Measurements from ENCODE around the gene TGFBRAP1.

TGFBRAP1 gene

GRCh38 chr2:105297216-105297615 is 32.3 kb downstream of the TGFBRAP1 start:
- Histone ChIP-seq H3K4me1 (ENCODE audit: control insufficient read depth, insufficient read depth, low read length) (no peaks in the 10 kb centered on the region), H3K27me3 (ENCODE audit: control insufficient read depth, insufficient read depth, low read length, poor library complexity, severe bottlenecking) (no peaks in the 10 kb centered on the region), H3K36me3 (ENCODE audit: control insufficient read depth, insufficient read depth, low read length) (no peaks in the 10 kb centered on the region), H3K27ac (ENCODE audit: insufficient read depth, low read depth, low read length, poor library complexity, severe bottlenecking) (no peak overlapping the region), H3K4me3 (ENCODE audit: insufficient read depth, low read depth, low read length) (no peak overlapping the region), H3K9me3 (ENCODE audit: control insufficient read depth, low read length) (no peaks in the 10 kb centered on the region)
- 90 to 95% methylated on average over 7 of the region's 7 CpGs for WGBS, 2 experiments

- no peaks in the 10 kb centered on the region for H3K27me3 ChIP-seq (ENCODE audit: control insufficient read depth, insufficient read depth, low read length, poor library complexity, severe bottlenecking)
- no peaks in the 10 kb centered on the region for H3K9me3 ChIP-seq (ENCODE audit: control insufficient read depth, low read length)
- no peaks in the 10 kb centered on the region for H3K36me3 ChIP-seq (ENCODE audit: control insufficient read depth, insufficient read depth, low read length)
- 97 to 99% methylated on average over 6 to 7 of the region's 7 CpGs for WGBS, 2 experiments
- no peaks in the 10 kb centered on the region for H3K4me1 ChIP-seq (ENCODE audit: control insufficient read depth, insufficient read depth, low read length)
- H3K4me3 ChIP-seq (ENCODE audit: insufficient read depth, low read depth, low read length) = no peak overlapping the region
- H3K27ac ChIP-seq (ENCODE audit: insufficient read depth, low read depth, low read length, poor library complexity, severe bottlenecking) = no peak overlapping the region
These were observed 33.4 kb downstream of the TGFBRAP1 start for GRCh38 chr2:105296017-105296611.

- Histone ChIP-seq H3K27ac (ENCODE audit: insufficient read depth, low read depth, low read length, poor library complexity, severe bottlenecking) (no peak overlapping the region), H3K36me3 (ENCODE audit: control insufficient read depth, insufficient read depth, low read length) (no peaks in the 10 kb centered on the region), H3K27me3 (ENCODE audit: control insufficient read depth, insufficient read depth, low read length, poor library complexity, severe bottlenecking) (no peaks in the 10 kb centered on the region), H3K4me1 (ENCODE audit: control insufficient read depth, insufficient read depth, low read length) (no peaks in the 10 kb centered on the region), H3K9me3 (ENCODE audit: control insufficient read depth, low read length) (no peaks in the 10 kb centered on the region), H3K4me3 (ENCODE audit: insufficient read depth, low read depth, low read length) (no peak overlapping the region)
- WGBS, 2 experiments = 34 to 45% methylated on average over 5 of the region's 5 CpGs
These were observed 34.6 kb downstream of the TGFBRAP1 start for GRCh38 chr2:105294844-105295481.

- Histone ChIP-seq H3K4me1 (ENCODE audit: control insufficient read depth, insufficient read depth, low read length) (no peaks in the 10 kb centered on the region), H3K36me3 (ENCODE audit: control insufficient read depth, insufficient read depth, low read length) (no peaks in the 10 kb centered on the region), H3K4me3 (ENCODE audit: insufficient read depth, low read depth, low read length) (no peak overlapping the region), H3K27ac (ENCODE audit: insufficient read depth, low read depth, low read length, poor library complexity, severe bottlenecking) (no peak overlapping the region), H3K27me3 (ENCODE audit: control insufficient read depth, insufficient read depth, low read length, poor library complexity, severe bottlenecking) (no peaks in the 10 kb centered on the region), H3K9me3 (ENCODE audit: control insufficient read depth, low read length) (no peaks in the 10 kb centered on the region)
- WGBS, 2 experiments = 94 to 96% methylated on average over 6 of the region's 6 CpGs
These were observed 35.5 kb downstream of the TGFBRAP1 start for GRCh38 chr2:105294046-105294445.

- Histone ChIP-seq H3K36me3 (ENCODE audit: control insufficient read depth, insufficient read depth, low read length) (no peaks in the 10 kb centered on the region), H3K27ac (ENCODE audit: insufficient read depth, low read depth, low read length, poor library complexity, severe bottlenecking) (no peak overlapping the region)
- 85 to 88% methylated on average over 1 to 2 of the region's 2 CpGs for WGBS, 2 experiments
These were observed 37.6 kb downstream of the TGFBRAP1 start for GRCh38 chr2:105291981-105292380.

GRCh38 chr2:105290981-105291660 is 38.4 kb downstream of the TGFBRAP1 start:
- H3K4me3 ChIP-seq (ENCODE audit: insufficient read depth, low read depth, low read length) = no peak overlapping the region
- WGBS, 2 experiments = 95% methylated on average over 6 of the region's 6 CpGs

More at GRCh38 chr2:105291981-105292380, 37.6 kb downstream of the TGFBRAP1 start:
- Histone ChIP-seq H3K9me3 (ENCODE audit: control insufficient read depth, low read length) (no peaks in the 10 kb centered on the region), H3K4me3 (ENCODE audit: insufficient read depth, low read depth, low read length) (no peak overlapping the region), H3K27me3 (ENCODE audit: control insufficient read depth, insufficient read depth, low read length, poor library complexity, severe bottlenecking) (no peaks in the 10 kb centered on the region), H3K4me1 (ENCODE audit: control insufficient read depth, insufficient read depth, low read length) (no peaks in the 10 kb centered on the region)

GRCh38 chr2:105288133-105288532 is 41.4 kb downstream of the TGFBRAP1 start:
- Histone ChIP-seq H3K36me3 (ENCODE audit: control insufficient read depth, insufficient read depth, low read length) (no peaks in the 10 kb centered on the region), H3K4me3 (ENCODE audit: insufficient read depth, low read depth, low read length) (no peak overlapping the region), H3K27ac (ENCODE audit: insufficient read depth, low read depth, low read length, poor library complexity, severe bottlenecking) (no peak overlapping the region), H3K27me3 (ENCODE audit: control insufficient read depth, insufficient read depth, low read length, poor library complexity, severe bottlenecking) (no peaks in the 10 kb centered on the region), H3K9me3 (ENCODE audit: control insufficient read depth, low read length) (no peaks in the 10 kb centered on the region), H3K4me1 (ENCODE audit: control insufficient read depth, insufficient read depth, low read length) (no peaks in the 10 kb centered on the region)
- 92 to 93% methylated on average over 7 of the region's 7 CpGs for WGBS, 2 experiments

More at GRCh38 chr2:105290981-105291660, 38.4 kb downstream of the TGFBRAP1 start:
- Histone ChIP-seq H3K27me3 (ENCODE audit: control insufficient read depth, insufficient read depth, low read length, poor library complexity, severe bottlenecking) (no peaks in the 10 kb centered on the region), H3K4me1 (ENCODE audit: control insufficient read depth, insufficient read depth, low read length) (no peaks in the 10 kb centered on the region), H3K36me3 (ENCODE audit: control insufficient read depth, insufficient read depth, low read length) (no peaks in the 10 kb centered on the region), H3K9me3 (ENCODE audit: control insufficient read depth, low read length) (no peaks in the 10 kb centered on the region), H3K27ac (ENCODE audit: insufficient read depth, low read depth, low read length, poor library complexity, severe bottlenecking) (no peak overlapping the region)

- H3K27ac ChIP-seq (ENCODE audit: insufficient read depth, low read depth, low read length, poor library complexity, severe bottlenecking) = no peak overlapping the region
- 61 to 66% methylated on average over 5 of the region's 5 CpGs for WGBS, 2 experiments
- no peaks in the 10 kb centered on the region for H3K4me1 ChIP-seq (ENCODE audit: control insufficient read depth, insufficient read depth, low read length)
- no peak overlapping the region for H3K4me3 ChIP-seq (ENCODE audit: insufficient read depth, low read depth, low read length)
- no peaks in the 10 kb centered on the region for H3K36me3 ChIP-seq (ENCODE audit: control insufficient read depth, insufficient read depth, low read length)
- no peaks in the 10 kb centered on the region for H3K27me3 ChIP-seq (ENCODE audit: control insufficient read depth, insufficient read depth, low read length, poor library complexity, severe bottlenecking)
- H3K9me3 ChIP-seq (ENCODE audit: control insufficient read depth, low read length) = no peaks in the 10 kb centered on the region
These were observed 41.8 kb downstream of the TGFBRAP1 start for GRCh38 chr2:105287692-105288091.

- 92% methylated on average over 3 to 4 of the region's 4 CpGs for WGBS, 2 experiments
- Histone ChIP-seq H3K36me3 (ENCODE audit: control insufficient read depth, insufficient read depth, low read length) (no peaks in the 10 kb centered on the region), H3K27me3 (ENCODE audit: control insufficient read depth, insufficient read depth, low read length, poor library complexity, severe bottlenecking) (no peaks in the 10 kb centered on the region), H3K4me1 (ENCODE audit: control insufficient read depth, insufficient read depth, low read length) (no peaks in the 10 kb centered on the region), H3K4me3 (ENCODE audit: insufficient read depth, low read depth, low read length) (no peak overlapping the region), H3K27ac (ENCODE audit: insufficient read depth, low read depth, low read length, poor library complexity, severe bottlenecking) (no peak overlapping the region), H3K9me3 (ENCODE audit: control insufficient read depth, low read length) (no peaks in the 10 kb centered on the region)
These were observed 46.0 kb downstream of the TGFBRAP1 start for GRCh38 chr2:105283532-105283931.

- WGBS, 2 experiments = 97 to 98% methylated on average over 10 of the region's 10 CpGs
- Histone ChIP-seq H3K4me3 (ENCODE audit: insufficient read depth, low read depth, low read length) (no peak overlapping the region), H3K36me3 (ENCODE audit: control insufficient read depth, insufficient read depth, low read length) (no peaks in the 10 kb centered on the region), H3K4me1 (ENCODE audit: control insufficient read depth, insufficient read depth, low read length) (no peaks in the 10 kb centered on the region), H3K27me3 (ENCODE audit: control insufficient read depth, insufficient read depth, low read length, poor library complexity, severe bottlenecking) (no peaks in the 10 kb centered on the region), H3K27ac (ENCODE audit: insufficient read depth, low read depth, low read length, poor library complexity, severe bottlenecking) (no peak overlapping the region), H3K9me3 (ENCODE audit: control insufficient read depth, low read length) (no peaks in the 10 kb centered on the region)
These were observed 49.3 kb downstream of the TGFBRAP1 start for GRCh38 chr2:105280281-105280680.
